Measurements from ENCODE around the gene MTTP.
A peak's percentile ranks its signal among the peaks of the same experiment; 100 is the strongest.
"Not testable (repeated sequence)": the region's sequence is repeated elsewhere in the genome, so short reads cannot be mapped to it uniquely, and the experiment has no call there.

The MTTP gene

DNA sequence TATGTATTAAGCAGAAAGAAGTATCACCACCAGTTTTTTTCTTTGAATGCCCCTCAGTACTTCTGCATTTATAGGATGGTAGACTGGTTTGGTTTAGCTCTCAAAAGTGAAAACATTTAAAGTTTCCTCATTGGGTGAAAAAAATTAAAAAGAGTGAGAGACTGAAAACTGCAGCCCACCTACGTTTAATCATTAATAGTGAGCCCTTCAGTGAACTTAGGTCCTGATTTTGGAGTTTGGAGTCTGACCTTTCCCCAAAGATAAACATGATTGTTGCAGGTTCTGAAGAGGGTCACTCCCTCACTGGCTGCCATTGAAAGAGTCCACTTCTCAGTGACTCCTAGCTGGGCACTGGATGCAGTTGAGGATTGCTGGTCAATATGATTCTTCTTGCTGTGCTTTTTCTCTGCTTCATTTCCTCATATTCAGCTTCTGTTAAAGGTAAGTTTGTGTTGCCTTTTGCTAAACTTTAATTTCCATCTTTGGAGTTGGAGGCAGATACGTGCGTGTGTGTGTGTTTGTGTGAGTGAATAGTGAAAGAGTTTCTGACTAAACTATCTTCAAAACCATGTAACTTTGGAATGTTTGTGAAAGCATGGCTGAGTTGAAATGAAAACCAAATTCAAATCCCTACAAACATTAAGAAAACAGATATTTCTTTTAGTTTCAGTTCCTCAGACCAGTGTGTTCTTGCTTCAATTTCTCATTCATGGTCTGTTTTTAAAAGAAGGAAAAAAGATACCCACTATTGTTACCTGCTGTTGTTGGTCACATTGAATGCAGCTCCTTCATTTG, at the start of gene MTTP:
Gene MTTP, plus strand, starts transcription at position 295 of the 795 bp plus-strand sequence. Its CDS starts 86 bp downstream, at position 381.
- no peak for DNase-seq (ENCODE audit: low read depth, low spot score)

DNA sequence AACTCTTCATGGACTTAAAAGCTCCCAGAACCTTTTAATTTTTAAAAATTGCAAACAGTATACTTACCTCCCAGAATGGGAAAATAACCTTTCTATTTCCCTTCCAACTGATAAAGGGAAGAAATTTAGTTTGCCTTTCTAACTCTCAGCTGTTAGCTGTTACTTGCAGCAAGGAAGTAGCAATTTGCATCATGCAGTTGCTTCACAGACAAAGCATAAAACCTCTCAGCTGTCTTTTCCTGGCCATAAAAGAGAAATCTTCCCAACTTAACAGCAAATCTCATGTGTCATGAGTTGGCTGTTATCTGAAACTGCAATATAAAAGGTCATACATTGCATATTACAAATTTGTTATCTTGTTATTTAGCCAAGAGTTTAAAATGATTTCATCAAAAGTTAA, 45.4 kb upstream of the MTTP start:
- DNase-seq (ENCODE audit: low read depth, low spot score) = no peak

- no peak for DNase-seq (ENCODE audit: low read depth, low spot score)
Observed at GRCh38 chr4:99529956-99530355, 44.7 kb upstream of the MTTP start.

DNA sequence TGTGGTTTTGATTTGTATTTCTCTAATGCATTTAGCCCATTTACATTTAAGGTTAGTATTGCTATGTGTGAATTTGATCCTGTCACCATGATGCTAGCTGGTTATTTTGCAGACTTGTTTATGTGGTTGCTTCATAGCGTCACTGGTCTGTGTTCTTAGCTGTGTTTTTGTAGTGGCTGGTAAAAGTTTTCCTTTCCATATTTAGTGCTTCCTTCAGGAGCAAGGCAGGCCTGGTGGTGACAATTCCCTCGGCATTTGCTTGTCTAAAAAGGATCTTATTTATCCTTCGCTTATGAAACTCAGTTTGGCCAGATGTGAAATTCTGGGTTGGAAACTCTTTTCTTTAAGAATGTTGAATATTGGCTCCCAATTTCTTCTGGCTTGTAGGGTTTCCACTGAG, 39.9 kb upstream of the MTTP start:
- DNase-seq (ENCODE audit: low read depth, low spot score) = not testable (repeated sequence)

- no peak for DNase-seq (ENCODE audit: low read depth, low spot score)
Observed at GRCh38 chr4:99536271-99536670, 38.4 kb upstream of the MTTP start.

DNA sequence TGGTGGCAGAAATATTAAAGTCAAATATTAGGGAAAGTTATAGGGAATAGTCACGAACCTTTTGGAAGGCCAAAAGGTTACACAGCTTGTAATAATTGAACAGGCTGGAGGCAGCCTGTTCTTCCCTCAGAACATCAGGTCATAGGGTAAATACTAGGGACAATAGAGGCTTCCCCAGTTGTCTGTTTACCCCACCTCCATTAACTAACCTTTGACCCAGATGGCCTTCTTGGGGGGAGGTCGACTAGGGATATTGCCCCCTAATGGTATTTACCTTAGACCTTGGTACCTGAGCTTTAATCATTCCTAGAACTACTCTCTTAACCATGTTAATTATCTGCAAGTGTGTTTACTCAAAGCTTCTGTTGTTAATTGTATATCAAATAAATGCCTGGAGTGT, 37.8 kb upstream of the MTTP start:
- DNase-seq (ENCODE audit: low read depth, low spot score) = no peak

GRCh38 chr4:99537674-99538073, 37.0 kb upstream of the MTTP start:
- DNase-seq (ENCODE audit: low read depth, low spot score) = no peak

DNA sequence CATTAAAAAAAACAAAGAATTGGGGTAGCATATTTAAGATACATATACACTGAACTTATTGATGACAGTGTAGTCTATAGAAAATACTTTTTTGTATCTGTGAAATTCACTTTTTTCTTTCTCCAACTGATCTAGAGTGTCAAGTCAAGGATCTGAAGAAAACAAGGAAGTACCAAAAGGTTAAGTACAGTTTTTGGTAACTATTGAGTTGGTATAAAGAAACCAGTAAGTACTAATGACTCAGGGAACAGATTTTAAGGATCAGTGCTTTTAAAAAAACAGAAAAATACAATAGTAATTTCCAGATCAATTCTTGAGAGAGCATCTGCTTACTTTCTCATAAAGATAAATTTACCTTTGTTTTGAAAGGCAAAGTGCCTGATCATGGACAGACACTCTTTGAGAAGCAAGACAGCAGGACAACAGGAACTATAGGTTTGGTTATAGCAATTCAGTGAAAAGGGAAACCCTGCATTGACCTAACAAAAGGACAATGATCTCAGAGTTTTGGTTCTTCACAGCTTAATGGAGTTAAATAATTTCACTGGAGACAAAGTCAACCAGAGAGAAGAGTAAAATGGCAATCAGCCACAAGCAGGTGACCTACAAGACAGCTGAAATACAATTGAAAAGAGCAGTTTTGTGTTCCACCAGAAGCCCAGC, 34.2 kb upstream of the MTTP start:
- DNase-seq (ENCODE audit: low read depth, low spot score) = no peak

DNA sequence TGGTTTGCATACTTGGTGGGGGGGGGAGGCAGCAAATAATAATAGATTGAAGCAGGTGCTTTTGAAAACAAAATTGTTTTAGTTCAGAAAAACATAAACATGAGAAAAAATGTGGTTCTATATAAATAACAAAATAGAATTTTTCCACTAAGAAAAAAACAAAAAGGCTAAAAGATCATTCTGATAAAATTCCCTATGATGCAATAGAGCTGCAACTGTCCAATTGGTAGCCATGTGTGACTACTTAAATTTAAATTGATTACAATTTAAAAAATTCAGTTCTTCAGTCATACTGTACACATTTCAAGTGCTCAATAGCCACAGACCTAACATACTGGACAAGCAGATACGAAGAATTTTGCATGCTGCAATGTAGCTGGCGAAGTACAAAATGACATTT, 21.8 kb upstream of the MTTP start:
- no peak for DNase-seq (ENCODE audit: low read depth, low spot score)

- DNase-seq (ENCODE audit: low read depth, low spot score) = peak; percentile 91
Observed at GRCh38 chr4:99563310-99564186, 11.1 kb upstream of the MTTP start, which contains the start of gene TRMT10A. Gene TRMT10A (minus strand): TSS chr4:99564039. CDS start chr4:99559338, 4,701 bp downstream.

GRCh38 chr4:99564921-99565320, 9.7 kb upstream of the MTTP start:
- DNase-seq (ENCODE audit: low read depth, low spot score) = no peak

GRCh38 chr4:99571883-99572282, 2.7 kb upstream of the MTTP start:
- DNase-seq (ENCODE audit: low read depth, low spot score) = no peak

DNA sequence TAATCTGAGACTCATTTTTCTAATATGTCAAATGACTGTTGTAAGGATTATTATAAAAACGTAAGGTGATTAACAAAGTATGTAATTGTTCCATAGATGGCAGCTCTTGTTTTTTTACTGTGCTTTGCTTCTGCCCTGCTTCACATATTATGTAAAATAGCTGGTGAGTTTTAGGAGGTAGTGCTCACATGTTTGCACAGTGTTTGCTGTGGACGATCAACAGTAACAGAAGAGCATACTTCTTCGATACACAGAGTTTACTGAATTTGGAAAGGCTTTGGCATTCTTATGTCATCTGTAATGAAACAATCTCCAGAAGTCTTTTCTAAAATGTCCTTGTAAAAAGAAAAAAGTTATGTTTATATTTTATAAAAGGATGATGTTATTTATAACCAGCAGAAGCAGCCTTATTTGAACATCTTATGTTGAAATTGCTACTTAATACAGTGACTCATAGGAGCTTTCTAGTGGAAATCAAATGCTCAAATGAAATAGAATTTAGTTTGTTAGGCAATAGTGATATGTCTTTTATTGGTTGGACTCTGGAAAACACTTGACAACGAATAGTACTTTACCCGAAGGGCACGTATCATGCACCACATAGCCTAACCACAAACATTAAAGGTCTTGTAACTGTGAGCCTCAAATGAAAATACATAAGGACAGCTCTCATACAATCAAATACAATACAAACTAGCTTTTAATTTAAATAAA, 1.9 kb upstream of the MTTP start:
- no peak for DNase-seq (ENCODE audit: low read depth, low spot score)

DNA sequence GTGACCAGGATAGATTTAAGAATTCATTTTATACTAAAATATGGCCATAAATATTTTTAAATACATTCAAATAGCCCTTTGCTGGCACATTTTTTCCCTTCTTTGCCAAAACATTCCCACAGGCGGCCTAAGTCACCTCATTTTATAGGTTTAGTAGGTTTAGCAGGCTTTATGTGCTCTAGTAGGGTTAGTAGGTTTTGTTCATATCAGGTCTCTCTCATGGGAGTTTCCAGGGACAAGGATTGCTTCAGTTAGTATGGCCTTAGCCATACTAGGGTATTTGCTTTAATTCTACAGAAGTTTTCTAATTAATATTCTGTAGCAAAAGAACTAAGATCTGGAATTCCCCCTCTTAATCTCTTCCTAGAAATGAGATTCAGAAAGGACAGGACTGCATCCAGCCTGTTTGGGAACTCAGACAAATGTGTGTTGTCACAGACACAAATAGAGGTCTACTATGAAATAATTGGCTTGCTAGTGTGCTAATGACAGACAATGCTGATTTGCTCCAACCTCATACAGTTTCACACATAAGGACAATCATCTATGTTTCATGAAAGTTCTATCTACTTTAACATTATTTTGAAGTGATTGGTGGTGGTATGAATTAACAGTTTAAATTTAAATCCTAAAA, 772 bp upstream of the MTTP start:
- DNase-seq (ENCODE audit: low read depth, low spot score) = no peak

DNA sequence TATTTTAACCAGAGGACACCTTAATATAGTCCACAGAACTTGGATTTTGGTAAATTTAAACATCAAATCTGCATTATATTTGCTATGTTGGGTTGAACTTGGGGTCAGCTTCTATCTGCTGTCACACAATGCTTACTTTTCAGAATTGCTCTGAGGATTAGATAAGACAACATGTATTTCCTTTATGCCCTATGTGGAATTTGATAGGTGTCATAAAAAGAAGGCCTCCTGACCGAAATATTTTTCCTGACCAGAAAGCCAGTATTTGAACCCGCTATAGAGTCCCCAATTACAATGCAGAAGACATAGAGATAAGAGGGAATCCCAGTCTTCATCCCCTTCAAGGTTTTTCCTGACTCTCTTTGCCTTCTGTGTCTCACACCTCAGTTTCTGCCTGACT, 4.1 kb downstream of the MTTP start:
- no peak for DNase-seq (ENCODE audit: low read depth, low spot score)

- no peak for DNase-seq (ENCODE audit: low read depth, low spot score)
Observed at GRCh38 chr4:99585516-99585915, 10.9 kb downstream of the MTTP start.

DNA sequence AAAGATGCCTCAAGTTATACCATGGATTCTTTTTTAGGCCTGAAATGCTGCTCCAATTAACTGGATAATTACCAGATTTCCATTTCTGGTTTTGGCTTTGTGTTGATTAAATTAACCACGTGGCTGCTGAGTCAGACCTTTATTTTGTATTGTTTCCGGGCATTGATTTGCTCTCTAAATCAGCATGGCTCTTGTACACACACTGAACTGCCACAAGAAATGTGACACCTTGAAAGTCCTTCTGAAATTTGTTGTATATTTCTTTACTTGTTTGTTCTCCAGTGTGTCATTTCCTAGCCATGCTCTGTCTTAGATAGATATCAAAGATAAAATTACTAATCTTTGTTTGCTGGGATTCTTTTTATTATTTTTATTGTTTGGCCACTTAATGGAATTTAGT, 11.7 kb downstream of the MTTP start:
- DNase-seq (ENCODE audit: low read depth, low spot score) = no peak

GRCh38 chr4:99586797-99587196, 12.2 kb downstream of the MTTP start:
- no peak for DNase-seq (ENCODE audit: low read depth, low spot score)

GRCh38 chr4:99587309-99587708, 12.7 kb downstream of the MTTP start:
- no peak for DNase-seq (ENCODE audit: low read depth, low spot score)

DNA sequence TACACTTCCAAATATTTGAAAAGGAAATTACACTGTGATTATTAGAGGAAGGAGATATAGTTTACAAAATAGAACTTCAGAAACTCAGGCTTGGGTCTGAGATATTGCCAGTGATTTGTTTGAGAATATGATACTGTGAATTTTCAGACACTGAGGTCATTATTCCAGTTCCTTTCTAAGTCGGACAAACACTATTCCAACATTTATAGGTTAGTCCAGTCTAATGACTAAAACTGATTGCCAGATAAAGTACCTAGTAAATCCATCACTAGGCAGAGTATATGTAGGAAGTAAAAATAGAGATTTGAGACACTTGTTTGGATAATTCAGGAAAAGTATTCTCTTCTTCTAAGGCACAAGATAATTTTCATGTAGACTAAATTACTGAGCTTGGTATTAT, 13.2 kb downstream of the MTTP start:
- DNase-seq (ENCODE audit: low read depth, low spot score) = no peak

DNA sequence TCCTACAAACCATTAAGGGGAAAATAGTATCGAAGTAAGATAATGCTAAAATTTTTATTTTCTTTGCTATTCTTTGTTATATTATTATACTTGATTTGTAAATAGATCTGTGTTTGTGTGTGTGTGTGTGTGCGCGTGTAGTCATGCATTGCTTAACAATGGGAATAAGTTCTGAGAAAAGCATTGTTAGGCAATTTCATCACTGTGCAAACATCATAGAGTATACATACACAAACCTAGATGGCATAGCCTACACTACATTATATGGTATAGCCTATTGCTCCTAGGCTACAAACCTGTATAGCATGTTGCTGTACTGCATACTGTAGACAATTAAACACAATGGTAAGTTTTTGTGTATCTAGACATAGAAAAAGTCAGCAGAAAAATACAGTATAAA, 17.1 kb downstream of the MTTP start:
- DNase-seq (ENCODE audit: low read depth, low spot score) = no peak
